ENCODE data around the gene TCF25.
"Not testable (repeated sequence)": the region's sequence is repeated elsewhere in the genome, so short reads cannot be mapped to it uniquely, and the experiment has no call there.

Gene TCF25

GRCh38 chr16:89845417-89845816 lies 28.0 kb upstream of the TCF25 start:
- DNase-seq, result no peak

GRCh38 chr16:89847051-89847939 lies 26.1 kb upstream of the TCF25 start:
- no peak for DNase-seq

- no peak for DNase-seq
Measured at GRCh38 chr16:89847940-89848297, 25.5 kb upstream of the TCF25 start.

GRCh38 chr16:89848974-89849373 lies 24.4 kb upstream of the TCF25 start:
- DNase-seq, result no peak

GRCh38 chr16:89853306-89853993 lies 19.9 kb upstream of the TCF25 start:
- no peak for DNase-seq

GRCh38 chr16:89855301-89855945 lies 18.0 kb upstream of the TCF25 start:
- no peak for DNase-seq

- no peak for DNase-seq
Measured at GRCh38 chr16:89855986-89856385, 17.4 kb upstream of the TCF25 start.

- DNase-seq, result no peak
Measured at GRCh38 chr16:89858973-89859614, 14.3 kb upstream of the TCF25 start.

GRCh38 chr16:89859615-89860007 lies 13.8 kb upstream of the TCF25 start:
- DNase-seq, result no peak

- DNase-seq, result peak; percentile 45
Measured at GRCh38 chr16:89860747-89861304, 12.6 kb upstream of the TCF25 start.

- DNase-seq, result peak; percentile 47
Measured at GRCh38 chr16:89861648-89862047, 11.7 kb upstream of the TCF25 start.

- no peak for DNase-seq
Measured at GRCh38 chr16:89862732-89863131, 10.7 kb upstream of the TCF25 start.

GRCh38 chr16:89863741-89864526 lies 9.5 kb upstream of the TCF25 start:
- DNase-seq, result peak; percentile 88

GRCh38 chr16:89864527-89864820 lies 8.9 kb upstream of the TCF25 start:
- peak; percentile 39 for DNase-seq

GRCh38 chr16:89867918-89868317 lies 5.5 kb upstream of the TCF25 start:
- no peak for DNase-seq

- no peak for DNase-seq
Measured at GRCh38 chr16:89869911-89870310, 3.5 kb upstream of the TCF25 start.

- no peak for DNase-seq
Measured at GRCh38 chr16:89870440-89870839, 3.0 kb upstream of the TCF25 start.

GRCh38 chr16:89871895-89872294 lies 1.5 kb upstream of the TCF25 start:
- DNase-seq, result no peak

- peak; percentile 99 for DNase-seq
Measured at GRCh38 chr16:89873972-89874689, 739 bp downstream of the TCF25 start.

GRCh38 chr16:89879123-89879522 lies 5.7 kb downstream of the TCF25 start:
- DNase-seq, result not testable (repeated sequence)

GRCh38 chr16:89880477-89881367 lies 7.3 kb downstream of the TCF25 start:
- no peak for DNase-seq
